ENCODE measurements around the gene BRI3BP.

BRI3BP gene, protein sequence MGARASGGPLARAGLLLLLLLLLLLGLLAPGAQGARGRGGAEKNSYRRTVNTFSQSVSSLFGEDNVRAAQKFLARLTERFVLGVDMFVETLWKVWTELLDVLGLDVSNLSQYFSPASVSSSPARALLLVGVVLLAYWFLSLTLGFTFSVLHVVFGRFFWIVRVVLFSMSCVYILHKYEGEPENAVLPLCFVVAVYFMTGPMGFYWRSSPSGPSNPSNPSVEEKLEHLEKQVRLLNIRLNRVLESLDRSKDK

GRCh38 chr12:124993626-124994436 lies at the start of gene BRI3BP:
Gene BRI3BP (plus strand): TSS chr12:124993645. CDS start chr12:124993791, 146 bp downstream.
- peak in 1 of 2 experiments; percentile 44 for DNase-seq

DNA sequence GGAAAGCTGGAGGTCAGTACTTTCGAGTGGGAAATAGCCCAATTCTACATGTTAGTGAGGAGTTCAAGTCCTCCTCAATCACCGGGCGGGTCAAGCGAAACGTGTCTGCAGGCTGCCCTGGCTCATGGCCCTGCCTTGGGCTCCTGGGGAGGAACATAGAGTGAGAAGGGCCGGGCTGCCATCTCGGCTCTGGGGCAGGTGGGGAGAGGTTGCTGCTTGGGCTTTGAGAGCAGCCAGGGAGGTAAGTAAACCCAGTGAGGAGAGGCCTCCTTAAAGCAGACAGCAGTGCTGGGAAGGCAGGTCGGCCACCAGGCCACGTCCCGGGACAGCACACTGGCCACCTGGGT lies 47.0 kb upstream of the BRI3BP start:
- DNase-seq, result no peak

GRCh38 chr12:124947013-124947412 lies 46.4 kb upstream of the BRI3BP start:
- no peak for DNase-seq

DNA sequence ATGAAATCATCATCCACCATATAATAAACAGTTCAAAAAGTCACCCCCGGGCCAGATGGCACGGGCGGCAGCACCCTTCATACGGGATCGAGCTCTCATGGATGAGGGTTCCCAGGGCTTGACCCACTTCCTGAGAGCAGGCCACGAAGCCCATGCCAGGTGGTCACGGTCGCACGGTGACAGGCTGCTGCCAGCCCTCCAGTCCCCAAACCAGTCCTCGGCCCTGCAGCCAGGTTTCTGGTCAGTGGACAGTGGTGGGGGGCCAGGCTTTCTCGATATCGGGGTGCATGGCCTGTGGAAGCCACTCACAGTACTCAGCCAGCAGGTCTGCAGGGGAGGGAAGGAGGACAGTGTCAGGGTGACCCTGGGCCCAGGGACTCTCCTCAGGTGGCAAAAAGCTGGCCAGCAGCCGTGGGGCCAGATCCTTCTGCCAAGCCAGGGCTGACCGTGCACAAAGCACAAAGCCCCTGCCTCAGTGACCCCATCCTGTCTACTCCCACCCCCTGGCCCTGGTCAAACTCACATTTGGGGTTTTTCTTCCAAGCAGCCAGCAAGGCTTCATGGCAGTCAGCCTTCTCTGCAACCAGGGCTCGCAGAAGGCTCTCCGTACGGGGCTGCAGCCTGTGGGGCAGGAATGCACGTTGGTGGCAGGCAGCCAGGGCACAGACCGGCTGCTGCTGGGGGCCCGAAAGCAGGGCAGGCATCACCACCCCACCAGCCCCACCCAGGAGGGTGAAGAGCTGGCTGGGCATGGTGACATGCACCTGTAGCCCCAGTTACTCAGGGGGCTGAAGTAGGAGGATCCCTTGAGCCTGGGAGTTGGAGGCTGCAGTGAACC lies 45.7 kb upstream of the BRI3BP start:
- DNase-seq, result no peak

DNA sequence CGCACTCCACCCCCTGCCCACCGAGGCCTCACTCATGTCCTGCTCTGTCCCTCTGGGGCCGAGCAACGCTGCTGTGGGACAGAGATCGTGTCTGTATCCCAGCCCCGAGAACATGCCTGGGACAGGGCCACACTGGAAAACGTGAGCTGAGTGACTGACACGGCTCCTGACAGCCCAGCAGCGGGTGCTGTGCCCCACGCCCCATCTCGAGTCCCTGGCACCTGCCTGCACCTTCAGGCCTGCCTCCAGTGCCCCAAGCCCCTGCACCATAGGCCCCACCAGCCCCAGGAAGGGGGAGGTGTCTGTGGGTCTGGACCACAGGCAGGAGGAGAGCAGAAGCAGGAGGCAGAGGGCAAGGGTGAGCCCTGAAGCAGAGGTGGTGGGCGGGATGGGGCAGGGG lies 44.4 kb upstream of the BRI3BP start:
- DNase-seq, result no peak

DNA sequence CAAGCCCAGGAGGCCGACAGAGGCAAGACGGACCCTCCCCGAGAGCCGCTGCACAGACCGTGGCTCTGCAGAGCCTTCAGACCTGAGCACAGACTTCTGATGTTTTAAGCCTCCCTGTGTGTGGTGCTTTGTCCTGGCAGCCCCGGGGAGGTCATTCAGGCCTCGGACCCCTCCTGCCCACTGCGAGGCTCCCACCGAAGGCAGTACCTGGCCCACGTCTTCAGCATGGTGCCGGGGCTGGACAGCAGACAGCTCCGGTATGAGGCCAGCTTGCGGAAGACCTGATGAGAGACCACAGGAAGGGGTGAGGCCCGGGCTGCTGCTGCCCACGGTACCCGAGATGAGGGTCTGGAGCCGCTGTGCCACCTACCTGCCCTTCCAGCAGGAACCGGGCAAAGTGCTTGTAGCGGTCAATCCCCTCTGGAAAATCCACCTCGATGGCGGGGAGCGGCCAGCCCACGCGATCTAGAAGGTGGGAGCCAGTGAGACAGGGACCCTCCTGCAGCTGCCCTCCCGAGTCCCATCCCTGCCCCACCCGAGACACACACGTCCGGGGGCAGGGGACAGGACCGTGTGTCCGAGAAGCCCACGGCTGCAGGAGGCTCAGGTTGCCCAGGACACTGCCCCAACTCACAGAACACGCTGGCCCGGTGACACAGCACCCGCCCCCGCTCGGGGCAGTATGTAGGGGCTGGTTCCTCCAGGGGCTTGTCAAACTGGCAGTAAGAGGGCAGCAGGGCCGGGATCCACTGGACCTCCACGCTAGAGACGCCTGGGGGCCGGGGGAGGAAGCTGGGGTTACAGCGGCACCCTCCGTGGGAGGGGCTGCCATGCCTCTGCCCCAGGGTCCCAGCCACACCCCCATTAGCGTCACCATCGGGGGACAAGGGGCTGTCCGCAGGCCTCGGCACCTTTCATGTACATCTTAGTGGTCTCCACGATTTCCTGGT lies 43.4 kb upstream of the BRI3BP start:
- DNase-seq, result no peak

DNA sequence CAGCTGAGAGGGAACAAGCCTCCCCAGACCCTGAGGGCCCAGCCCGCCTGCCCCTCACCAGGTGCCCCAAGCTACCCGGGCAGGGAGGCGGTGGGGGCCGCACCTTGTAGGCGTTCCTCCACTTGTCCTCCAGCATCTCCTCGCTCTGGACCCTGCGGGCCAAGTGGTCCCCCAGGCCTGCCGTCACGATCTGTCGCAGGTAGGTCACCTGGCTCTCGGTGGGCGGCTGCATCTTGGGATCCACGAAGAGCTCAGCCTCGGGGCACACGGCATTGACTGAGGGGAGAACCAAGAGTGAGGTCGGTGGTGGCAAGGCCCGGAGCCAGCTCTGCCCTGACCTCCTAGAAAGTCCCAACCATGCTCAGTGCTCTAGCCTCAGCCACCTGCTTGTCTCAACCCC lies 41.1 kb upstream of the BRI3BP start:
- DNase-seq, result no peak

- no peak for DNase-seq
Measured at GRCh38 chr12:124952801-124953200, 40.6 kb upstream of the BRI3BP start.

- no peak for DNase-seq
Measured at GRCh38 chr12:124953689-124954405, 39.6 kb upstream of the BRI3BP start.

- DNase-seq, result no peak
Measured at GRCh38 chr12:124954771-124955170, 38.7 kb upstream of the BRI3BP start.

DNA sequence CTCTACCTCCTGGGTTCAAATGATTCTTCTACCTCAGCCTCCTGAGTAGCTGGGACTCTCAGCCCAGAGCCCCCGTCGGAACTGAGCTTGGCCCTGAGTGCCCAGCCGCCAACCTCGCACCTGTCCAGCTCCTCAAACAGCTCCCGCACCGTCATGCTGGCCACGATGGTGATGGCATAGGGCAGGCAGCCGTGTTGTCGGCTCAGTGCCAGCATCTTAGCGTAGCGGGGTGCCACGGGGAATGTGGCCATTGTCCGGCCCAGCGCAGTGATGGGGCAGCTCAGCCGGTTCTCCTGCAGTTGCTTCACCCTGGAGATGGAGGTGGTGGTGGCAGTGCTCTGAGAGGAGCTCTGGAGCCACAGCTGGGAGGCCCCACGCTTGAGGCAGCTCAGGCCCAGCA lies 36.9 kb upstream of the BRI3BP start:
- DNase-seq, result no peak

- no peak for DNase-seq
Measured at GRCh38 chr12:124961055-124961454, 32.4 kb upstream of the BRI3BP start.

DNA sequence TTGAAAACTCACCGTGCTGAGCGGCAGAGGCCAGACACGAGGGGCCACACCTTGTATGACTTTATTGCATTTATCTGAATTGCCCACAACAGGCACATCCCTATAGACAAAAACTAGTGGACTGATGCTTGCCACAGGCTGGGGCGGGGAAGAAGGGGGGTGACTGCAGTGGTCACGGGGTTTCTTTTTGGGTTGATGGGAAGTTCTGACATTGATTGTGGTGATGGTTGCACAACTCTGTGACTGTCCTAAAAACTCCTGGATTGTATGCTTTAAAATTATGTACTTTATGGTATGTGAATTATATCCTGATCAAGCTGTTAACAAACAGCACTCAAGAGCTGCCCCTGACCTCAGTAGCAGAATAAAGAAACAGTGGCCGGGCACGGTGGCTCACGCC lies 30.2 kb upstream of the BRI3BP start:
- DNase-seq, result no peak

GRCh38 chr12:124964251-124964650 lies 29.2 kb upstream of the BRI3BP start:
- DNase-seq, result no peak

DNA sequence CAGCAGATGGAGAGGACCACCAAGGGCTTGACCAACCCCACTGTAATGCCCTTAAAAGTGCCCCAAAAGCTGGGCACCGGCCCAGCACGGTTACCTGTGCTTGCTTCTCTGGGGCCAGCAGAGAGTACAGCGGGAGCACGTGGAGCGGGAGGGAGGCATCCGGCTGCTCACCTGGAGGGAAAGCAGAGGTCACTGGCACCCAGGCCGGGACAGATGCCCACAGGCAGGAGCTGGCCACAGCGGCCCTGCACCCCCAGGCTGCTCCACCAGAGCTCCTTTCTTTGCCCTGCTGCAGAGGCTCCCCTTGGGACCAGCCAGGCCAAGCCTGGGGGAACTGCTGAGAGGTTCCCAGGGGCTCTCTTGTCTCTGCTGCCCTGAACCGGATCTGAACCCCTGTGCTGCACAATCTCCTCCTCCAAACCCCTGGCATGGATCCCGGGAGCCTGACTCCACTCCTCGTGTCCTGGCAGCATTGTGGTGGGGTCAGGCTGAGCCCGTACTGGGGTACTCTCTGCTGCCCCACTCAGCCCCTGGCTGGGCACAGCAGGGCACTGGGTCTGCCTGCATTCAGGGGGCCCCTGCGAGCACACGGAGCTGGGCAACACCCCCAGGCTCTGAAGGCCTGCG lies 28.5 kb upstream of the BRI3BP start:
- no peak for DNase-seq

- no peak for DNase-seq
Measured at GRCh38 chr12:124967016-124967739, 26.3 kb upstream of the BRI3BP start.

GRCh38 chr12:124968656-124969055 lies 24.8 kb upstream of the BRI3BP start:
- DNase-seq, result no peak

GRCh38 chr12:124970647-124971402 lies 22.6 kb upstream of the BRI3BP start:
- DNase-seq, result no peak

DNA sequence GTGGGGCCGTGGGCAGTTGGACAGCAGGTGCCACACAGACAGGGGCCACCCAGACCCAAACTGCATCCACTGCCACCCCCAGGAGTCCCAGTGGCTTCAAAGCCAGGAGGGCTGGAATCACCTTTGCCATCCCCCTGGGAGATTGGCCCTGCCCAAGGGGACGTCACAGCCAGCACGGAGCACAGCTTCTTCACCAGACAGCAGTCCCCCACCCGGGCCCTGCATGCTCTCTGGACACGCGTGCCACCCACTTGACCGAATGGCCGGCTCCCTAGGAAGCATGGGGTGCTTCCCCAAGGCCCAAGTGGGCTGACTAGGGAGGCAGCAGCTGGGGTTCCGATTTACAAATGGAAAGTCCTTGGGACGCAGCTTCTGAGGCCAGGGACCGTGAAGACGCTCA lies 21.8 kb upstream of the BRI3BP start:
- no peak for DNase-seq

- no peak for DNase-seq
Measured at GRCh38 chr12:124972211-124972610, 21.2 kb upstream of the BRI3BP start.

Measured in NCI-H524 (cell line).